Mesangial cell (primary cell): ENCODE results near the gene COPS9. TPM values are rescaled to one million over a fixed set of nuclear protein-coding genes. Genes with fewer than 3 reads are reported as not detected.

ENCODE experiments used
- total RNA-seq: library from RNA; depleted of rRNA; stranded (reverse); fragments of >200 nt; gene quantifications from 2 replicates; pipeline ENCODE4 v1.2.3, GENCODE V29; 2015

The COPS9 gene
- 183 and 215 TPM in 2 replicates for total RNA-seq

GRCh38 chr2:240136013-240136670 lies at the start of gene COPS9:
COPS9 (minus strand) TSS chr2:240136305; CDS start chr2:240136284, 21 bp downstream.

GRCh38 chr2:240140511-240140910 lies 4.4 kb upstream of the COPS9 start, which contains the start of gene OTOS:
OTOS (minus strand) TSS chr2:240140658; CDS start chr2:240140326, 332 bp downstream.

Other genes starting within 250 kb of the COPS9 start
- gene NDUFA10, start 111.0 kb downstream of the COPS9 start, total RNA-seq, result 131 and 150 TPM in 2 replicates
- gene OR6B2, start 105.9 kb downstream of the COPS9 start, total RNA-seq, result not detected in 2 replicates
- gene OR6B3, start 82.8 kb downstream of the COPS9 start, total RNA-seq, result not detected in 2 replicates
- gene OTOS, start 4.4 kb upstream of the COPS9 start, total RNA-seq, result not detected in 2 replicates